ENCODE measurements around the gene TRIO. TPM values are rescaled to one million over a fixed set of nuclear protein-coding genes. Genes with fewer than 3 reads are reported as not detected.

The TRIO gene
- total RNA-seq, 2 experiments from 2014 or later = 5.7 to 15.7 TPM

GRCh38 chr5:14210729-14211128 is 67.6 kb downstream of the TRIO start:
- peaks cover 6% of the 10 kb centered on the region for H3K4me1 Mint-ChIP-seq
- H3K9me3 Mint-ChIP-seq (ENCODE audit: low read depth) = no peaks in the 10 kb centered on the region
- ATAC-seq (no peak), DNase-seq (no peak)
- H3K4me3 Mint-ChIP-seq = no peak overlapping the region
- no peaks in the 10 kb centered on the region for H3K36me3 Mint-ChIP-seq
- CTCF ChIA-PET = interaction anchor here (0.6 kb wide), 1 partner anchor 561 kb away, joined by 3 read pairs; no protein-coding TSS in a partner anchor
- H3K27ac Mint-ChIP-seq = no peak overlapping the region
- peaks cover 27% of the 10 kb centered on the region for H3K27me3 Mint-ChIP-seq

- CTCF ChIA-PET = no interaction called here
- H3K27me3 Mint-ChIP-seq = peaks cover 34% of the 10 kb centered on the region
Observed at GRCh38 chr5:14211818-14212803, 69.0 kb downstream of the TRIO start.

GRCh38 chr5:14212838-14213237 is 69.7 kb downstream of the TRIO start:
- Mint-ChIP-seq H3K27me3 (peaks cover 34% of the 10 kb centered on the region), H3K4me1 (peaks cover 5% of the 10 kb centered on the region), H3K27ac (no peak overlapping the region), H3K9me3 (ENCODE audit: low read depth) (no peaks in the 10 kb centered on the region), H3K36me3 (no peaks in the 10 kb centered on the region), H3K4me3 (no peak overlapping the region)
- CTCF ChIA-PET = no interaction called here
- ATAC-seq (no peak), DNase-seq (no peak)

More at GRCh38 chr5:14211818-14212803, 69.0 kb downstream of the TRIO start:
- DNase-seq (no peak), ATAC-seq (no peak)
- H3K36me3 Mint-ChIP-seq = no peaks in the 10 kb centered on the region
- peaks cover 6% of the 10 kb centered on the region for H3K4me1 Mint-ChIP-seq
- no peaks in the 10 kb centered on the region for H3K9me3 Mint-ChIP-seq (ENCODE audit: low read depth)
- H3K27ac Mint-ChIP-seq = no peak overlapping the region
- no peak overlapping the region for H3K4me3 Mint-ChIP-seq

GRCh38 chr5:14213253-14213652 is 70.1 kb downstream of the TRIO start:
- no peak for ATAC-seq
- no peak for DNase-seq
- peaks cover 2% of the 10 kb centered on the region for H3K4me1 Mint-ChIP-seq
- H3K4me3 Mint-ChIP-seq = no peak overlapping the region
- CTCF ChIA-PET = no interaction called here
- no peaks in the 10 kb centered on the region for H3K36me3 Mint-ChIP-seq
- H3K27me3 Mint-ChIP-seq = peaks cover 34% of the 10 kb centered on the region
- H3K9me3 Mint-ChIP-seq (ENCODE audit: low read depth) = no peaks in the 10 kb centered on the region
- H3K27ac Mint-ChIP-seq = no peak overlapping the region

GRCh38 chr5:14213813-14214585 is 70.9 kb downstream of the TRIO start:
- peaks cover 36% of the 10 kb centered on the region for H3K27me3 Mint-ChIP-seq
- H3K4me1 Mint-ChIP-seq = no peaks in the 10 kb centered on the region
- ATAC-seq = no peak
- CTCF ChIA-PET = no interaction called here
- H3K36me3 Mint-ChIP-seq = no peaks in the 10 kb centered on the region
- H3K9me3 Mint-ChIP-seq (ENCODE audit: low read depth) = no peaks in the 10 kb centered on the region
- H3K27ac Mint-ChIP-seq = no peak overlapping the region
- H3K4me3 Mint-ChIP-seq = no peak overlapping the region
- no peak for DNase-seq

GRCh38 chr5:14215901-14216300 is 72.8 kb downstream of the TRIO start:
- Mint-ChIP-seq H3K4me3 (no peak overlapping the region), H3K27me3 (peaks cover 44% of the 10 kb centered on the region), H3K9me3 (ENCODE audit: low read depth) (no peaks in the 10 kb centered on the region), H3K4me1 (no peaks in the 10 kb centered on the region), H3K27ac (no peak overlapping the region), H3K36me3 (no peaks in the 10 kb centered on the region)
- CTCF ChIA-PET = no interaction called here
- no peak for DNase-seq
- ATAC-seq = no peak

- H3K9me3 Mint-ChIP-seq (ENCODE audit: low read depth) = no peaks in the 10 kb centered on the region
- H3K27ac Mint-ChIP-seq = no peak overlapping the region
- no peak overlapping the region for H3K4me3 Mint-ChIP-seq
- no peaks in the 10 kb centered on the region for H3K4me1 Mint-ChIP-seq
- no peak for ATAC-seq
- H3K27me3 Mint-ChIP-seq = peaks cover 46% of the 10 kb centered on the region
- H3K36me3 Mint-ChIP-seq = no peaks in the 10 kb centered on the region
- CTCF ChIA-PET = no interaction called here
- DNase-seq = no peak
Observed at GRCh38 chr5:14216372-14216771, 73.2 kb downstream of the TRIO start.

GRCh38 chr5:14216902-14217301 is 73.8 kb downstream of the TRIO start:
- Mint-ChIP-seq H3K9me3 (ENCODE audit: low read depth) (no peaks in the 10 kb centered on the region), H3K4me3 (no peak overlapping the region), H3K27ac (no peak overlapping the region), H3K27me3 (peaks cover 49% of the 10 kb centered on the region), H3K36me3 (no peaks in the 10 kb centered on the region), H3K4me1 (no peaks in the 10 kb centered on the region)
- DNase-seq = no peak
- ATAC-seq = no peak
- CTCF ChIA-PET = no interaction called here

- CTCF ChIA-PET = no interaction called here
- ATAC-seq = no peak
- Mint-ChIP-seq H3K36me3 (no peaks in the 10 kb centered on the region), H3K27ac (no peak overlapping the region), H3K9me3 (ENCODE audit: low read depth) (no peaks in the 10 kb centered on the region), H3K4me3 (no peak overlapping the region), H3K4me1 (no peaks in the 10 kb centered on the region), H3K27me3 (peaks cover 50% of the 10 kb centered on the region)
- DNase-seq = no peak
Observed at GRCh38 chr5:14217587-14217986, 74.4 kb downstream of the TRIO start.

- peaks cover 2% of the 10 kb centered on the region for H3K4me1 Mint-ChIP-seq
- CTCF ChIA-PET = no interaction called here
- DNase-seq (no peak), ATAC-seq (no peak)
- H3K4me3 Mint-ChIP-seq = no peak overlapping the region
- H3K36me3 Mint-ChIP-seq = no peaks in the 10 kb centered on the region
- H3K27ac Mint-ChIP-seq = no peak overlapping the region
- H3K9me3 Mint-ChIP-seq (ENCODE audit: low read depth) = no peaks in the 10 kb centered on the region
- peaks cover 49% of the 10 kb centered on the region for H3K27me3 Mint-ChIP-seq
Observed at GRCh38 chr5:14218011-14218410, 74.9 kb downstream of the TRIO start.

GRCh38 chr5:14218480-14218879 is 75.3 kb downstream of the TRIO start:
- no peaks in the 10 kb centered on the region for H3K9me3 Mint-ChIP-seq (ENCODE audit: low read depth)
- CTCF ChIA-PET = no interaction called here
- H3K27me3 Mint-ChIP-seq = peaks cover 53% of the 10 kb centered on the region
- H3K27ac Mint-ChIP-seq = no peak overlapping the region
- H3K4me1 Mint-ChIP-seq = peaks cover 7% of the 10 kb centered on the region
- no peak for DNase-seq
- no peaks in the 10 kb centered on the region for H3K36me3 Mint-ChIP-seq
- ATAC-seq = no peak
- H3K4me3 Mint-ChIP-seq = no peak overlapping the region

- Mint-ChIP-seq H3K4me3 (no peak overlapping the region), H3K27ac (no peak overlapping the region), H3K27me3 (peaks cover 47% of the 10 kb centered on the region), H3K9me3 (ENCODE audit: low read depth) (no peaks in the 10 kb centered on the region), H3K4me1 (peaks cover 10% of the 10 kb centered on the region), H3K36me3 (no peaks in the 10 kb centered on the region)
- CTCF ChIA-PET = no interaction called here
- DNase-seq (no peak), ATAC-seq (no peak)
Observed at GRCh38 chr5:14218897-14219573, 75.9 kb downstream of the TRIO start.

- H3K36me3 Mint-ChIP-seq = no peaks in the 10 kb centered on the region
- ATAC-seq (no peak), DNase-seq (no peak)
- CTCF ChIA-PET = no interaction called here
- no peak overlapping the region for H3K27ac Mint-ChIP-seq
- peaks cover 43% of the 10 kb centered on the region for H3K27me3 Mint-ChIP-seq
- no peaks in the 10 kb centered on the region for H3K9me3 Mint-ChIP-seq (ENCODE audit: low read depth)
- peaks cover 10% of the 10 kb centered on the region for H3K4me1 Mint-ChIP-seq
- H3K4me3 Mint-ChIP-seq = no peak overlapping the region
Observed at GRCh38 chr5:14219800-14220512, 76.8 kb downstream of the TRIO start.

All from activated CD8-positive, alpha-beta memory T cell treated with anti-CD3 and anti-CD28 coated beads, Interleukin-2, amount 10 ng/mL, durations not matched to agents 7 days and 5 days (primary cell).